CD4-positive, CD25-positive, alpha-beta regulatory T cell (primary cell): ENCODE results near the gene TRAPPC12. TPM values are rescaled to one million over a fixed set of nuclear protein-coding genes. Genes with fewer than 3 reads are reported as not detected.

ENCODE experiments used
- ATAC-seq, 2 donors: fragments of 150-1000 bp; cut with Tn5 transposase; one replicate each; pipeline ENCODE4 v1.10.0; 2021; ENCODE audit warnings: low read depth in 2 of 2, moderate number of reproducible peaks in 2 of 2, moderate library complexity in 1 of 2
- DNase-seq, 3 donors: peaks; one replicate each; pipeline versions ENCODE4 v3.0.0 to v3.0.0-alpha.2; 2012 to 2022; ENCODE audit warnings: mixed read lengths in 1 of 3
- H3K27ac ChIP-seq: one replicate; pipeline ENCODE4 v1.7.0; 2013; ENCODE audit warnings: mild to moderate bottlenecking, low read length; ENCODE audit not compliant: insufficient read depth, poor library complexity, severe bottlenecking
- H3K27me3 ChIP-seq: one replicate; pipeline ENCODE4 v1.7.0; 2013; ENCODE audit warnings: low read length; ENCODE audit not compliant: control insufficient read depth, insufficient read depth
- H3K36me3 ChIP-seq: one replicate; pipeline ENCODE4 v1.7.0; 2013; ENCODE audit warnings: mild to moderate bottlenecking, low read length, moderate library complexity; ENCODE audit not compliant: control insufficient read depth, insufficient read depth
- H3K4me1 ChIP-seq: 2 replicates; pipeline ENCODE4 v1.7.0; 2013; ENCODE audit warnings: mild to moderate bottlenecking, low read length; ENCODE audit not compliant: insufficient read depth, control insufficient read depth, poor library complexity, severe bottlenecking
- H3K4me3 ChIP-seq: one replicate; pipeline ENCODE4 v1.7.0; 2013; ENCODE audit warnings: low read depth, mild to moderate bottlenecking, low read length, moderate library complexity
- H3K9me3 ChIP-seq, 2 experiments: 1 replicate in 1 of 2; 2 replicates in 1 of 2; pipeline ENCODE4 v1.7.0; 2013; ENCODE audit warnings: low read length in 2 of 2, mild to moderate bottlenecking in 1 of 2, moderate library complexity in 1 of 2; ENCODE audit not compliant: control insufficient read depth in 2 of 2
- H3K27ac Mint-ChIP-seq, 3 donors: one replicate each; pipeline ENCODE4 v1.8.0; 2020 to 2022; ENCODE audit warnings: mild to moderate bottlenecking in 3 of 3, mixed read lengths in 3 of 3, moderate library complexity in 2 of 3
- H3K27me3 Mint-ChIP-seq: one replicate; pipeline ENCODE4 v1.8.0; 2022; ENCODE audit warnings: mild to moderate bottlenecking, mixed read lengths
- H3K36me3 Mint-ChIP-seq: one replicate; pipeline ENCODE4 v1.8.0; 2020; ENCODE audit warnings: mixed read lengths
- H3K4me1 Mint-ChIP-seq, 4 donors: one replicate each; pipeline ENCODE4 v1.8.0; 2020 to 2022; ENCODE audit warnings: mixed read lengths in 4 of 4, mild to moderate bottlenecking in 1 of 4
- H3K4me3 Mint-ChIP-seq, 4 donors: one replicate each; pipeline ENCODE4 v1.8.0; 2020 to 2022; ENCODE audit warnings: mild to moderate bottlenecking in 4 of 4, mixed read lengths in 4 of 4, moderate library complexity in 3 of 4
- H3K9me3 Mint-ChIP-seq, 7 donors: one replicate each; pipeline ENCODE4 v1.8.0; 2020 to 2022; ENCODE audit warnings: mixed read lengths in 7 of 7, mild to moderate bottlenecking in 3 of 7, moderate library complexity in 2 of 7
- polyA plus RNA-seq, 4 donors: library from polyadenylated mRNA; unstranded; fragments of 300-500 nt; fragmentation: Illumina TruSeq; gene quantifications; one replicate each; pipeline ENCODE4 v1.2.3, GENCODE V29; 2021
- total RNA-seq: library from RNA; stranded (reverse); gene quantifications from one replicate; pipeline ENCODE4 v1.2.3, GENCODE V29; 2022

The TRAPPC12 gene
- total and polyA plus RNA-seq, 5 donors from 2014 or later = 30.5 to 97.3 (median 34.2) TPM

DNA sequence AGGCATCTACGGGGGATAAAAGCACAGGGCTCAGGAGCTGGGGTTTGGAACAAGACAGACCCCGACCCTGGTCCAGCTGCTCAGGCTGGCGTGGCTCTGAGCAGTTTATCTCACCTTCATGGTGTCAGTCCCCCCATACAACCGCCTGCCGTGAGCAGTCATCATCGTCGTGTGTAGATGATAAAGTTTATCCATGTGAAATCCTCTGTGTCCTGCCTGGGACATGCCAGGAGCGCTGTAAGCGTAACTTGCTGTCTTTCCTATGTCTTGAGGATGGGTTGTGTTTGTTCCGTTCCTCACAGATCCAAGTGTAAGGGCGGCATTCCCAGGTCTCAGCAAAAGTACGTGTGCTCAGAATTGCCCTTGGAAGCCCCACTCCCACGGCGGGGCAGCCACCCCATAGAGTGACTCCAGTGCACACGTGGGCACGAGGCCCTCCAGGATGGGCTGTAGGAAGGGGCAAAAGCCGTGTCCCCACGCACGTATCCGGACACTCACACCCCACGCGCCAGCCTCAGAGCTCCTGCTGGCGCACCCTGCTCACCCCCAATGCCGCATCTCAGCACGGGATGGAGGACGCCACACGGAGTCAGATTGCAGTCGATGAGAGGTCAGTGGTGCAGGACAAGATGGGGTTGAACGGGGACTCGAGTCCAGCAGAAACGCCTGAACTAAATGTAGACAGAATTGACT lies 88.9 kb downstream of the TRAPPC12 start:
- peaks cover 59% of the 10 kb centered on the region for H3K36me3 Mint-ChIP-seq
- no peaks in the 10 kb centered on the region for H3K9me3 Mint-ChIP-seq

DNA sequence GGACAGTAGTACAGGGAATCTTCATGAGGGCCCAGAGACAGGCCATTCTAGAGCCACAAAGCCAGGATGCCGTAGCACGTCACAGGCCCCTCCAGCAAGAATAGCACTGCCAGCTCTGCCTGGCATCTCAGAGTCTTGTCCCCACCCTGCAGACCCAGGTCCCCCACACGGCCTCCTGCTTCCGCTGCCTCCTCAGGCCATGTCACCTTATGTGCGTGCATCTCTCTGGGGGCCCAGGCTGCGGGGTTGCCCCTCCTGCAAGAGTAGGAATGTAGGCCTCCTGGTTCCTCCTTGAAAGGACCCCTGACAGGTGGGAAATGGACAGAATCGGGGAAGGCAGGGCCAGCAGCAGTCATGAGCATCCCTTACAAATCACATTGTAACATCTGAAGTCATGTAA lies 90.0 kb downstream of the TRAPPC12 start:
- Mint-ChIP-seq H3K36me3 (peaks cover 54% of the 10 kb centered on the region), H3K27me3 (no peaks in the 10 kb centered on the region), H3K4me3 (no peak overlapping the region), H3K9me3 (no peaks in the 10 kb centered on the region), H3K4me1 (peaks cover 0 to 6% (median 0%) of the 10 kb centered on the region in 4 donors), H3K27ac (no peak overlapping the region)
- Histone ChIP-seq H3K27me3 (no peaks in the 10 kb centered on the region), H3K9me3 (no peaks in the 10 kb centered on the region), H3K27ac (no peak overlapping the region), H3K4me1 (no peaks in the 10 kb centered on the region), H3K36me3 (peaks cover 76% of the 10 kb centered on the region), H3K4me3 (no peak overlapping the region)
- ATAC-seq (no peak), DNase-seq (no peak)

More for the DNA sequence above, 88.9 kb downstream of the TRAPPC12 start:
- Mint-ChIP-seq H3K27me3 (no peaks in the 10 kb centered on the region), H3K4me1 (peaks cover 0 to 6% (median 0%) of the 10 kb centered on the region in 4 donors), H3K27ac (no peak overlapping the region), H3K4me3 (no peak overlapping the region)
- peaks cover 77% of the 10 kb centered on the region for H3K36me3 ChIP-seq
- no peaks in the 10 kb centered on the region for H3K9me3 ChIP-seq
- no peaks in the 10 kb centered on the region for H3K4me1 ChIP-seq
- H3K27ac ChIP-seq = no peak overlapping the region
- no peak for DNase-seq
- no peak for ATAC-seq
- no peak overlapping the region for H3K4me3 ChIP-seq
- H3K27me3 ChIP-seq = no peaks in the 10 kb centered on the region

DNA sequence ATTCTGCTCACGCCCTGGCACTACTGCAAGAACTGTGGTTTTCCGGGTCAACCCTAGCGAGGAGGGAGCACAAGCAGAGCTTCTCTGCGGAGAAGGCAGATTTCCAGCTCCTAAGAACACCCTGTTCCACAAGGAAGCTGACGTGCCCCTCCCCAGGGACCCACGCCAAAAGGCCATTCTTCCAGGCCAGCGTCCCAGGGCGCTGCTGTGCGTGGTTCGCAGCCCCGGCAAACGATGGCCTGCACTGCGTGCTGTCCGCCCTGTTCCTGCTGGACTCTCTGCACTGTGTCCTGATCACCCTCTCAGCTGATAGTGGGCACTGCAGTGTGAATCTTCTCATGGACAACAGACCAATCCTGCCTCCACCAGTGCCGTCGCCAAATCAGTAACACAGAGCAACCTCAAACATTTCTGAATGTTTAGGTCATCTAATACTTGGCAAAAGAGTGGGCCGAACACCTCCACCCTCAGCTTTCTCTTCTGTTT lies 90.7 kb downstream of the TRAPPC12 start:
- no peak for ATAC-seq
- no peaks in the 10 kb centered on the region for H3K9me3 ChIP-seq
- peaks cover 53% of the 10 kb centered on the region for H3K36me3 Mint-ChIP-seq

DNA sequence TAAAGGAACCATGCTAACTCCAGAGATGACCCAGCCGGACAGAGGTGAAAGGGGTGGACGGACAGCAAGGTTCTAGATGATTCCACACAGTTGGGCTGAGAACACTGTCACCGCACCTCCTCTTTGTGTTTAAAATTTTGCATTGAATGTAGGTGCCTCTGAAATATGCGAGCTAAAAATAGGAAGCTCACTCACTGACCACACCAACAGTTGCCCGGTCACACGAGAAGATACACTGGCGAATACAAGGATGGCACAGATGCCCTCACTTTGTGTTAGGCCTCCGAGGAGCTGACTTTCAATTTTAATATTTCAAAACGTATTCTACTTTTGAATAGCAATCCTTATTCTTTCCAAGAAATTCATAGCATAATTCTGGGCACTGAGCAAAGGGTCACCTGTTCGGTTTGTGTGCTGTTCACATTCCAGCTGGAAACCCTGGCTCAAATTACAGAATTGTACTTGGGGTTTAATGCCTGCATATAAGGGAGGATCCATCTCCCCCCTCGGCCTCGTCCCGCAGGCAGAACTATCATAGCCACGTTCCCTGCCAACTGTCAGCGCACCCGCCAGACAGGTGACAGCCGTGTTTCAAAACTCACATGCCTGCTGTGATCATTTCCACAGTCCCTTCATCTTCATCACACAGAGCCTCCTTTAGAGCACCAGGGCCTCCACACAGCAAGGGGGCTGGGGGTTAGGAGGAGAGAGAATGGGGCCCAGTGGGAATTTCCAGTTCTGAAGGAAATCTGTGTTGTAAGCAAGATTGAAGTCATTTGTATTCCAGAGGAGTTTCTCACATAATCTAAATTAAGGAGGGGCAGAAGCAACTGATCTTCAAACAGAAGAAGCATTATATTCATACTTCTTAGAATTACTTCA lies 91.6 kb downstream of the TRAPPC12 start:
- H3K36me3 ChIP-seq = peaks cover 77% of the 10 kb centered on the region
- ATAC-seq (no peak), DNase-seq (no peak)
- H3K27ac Mint-ChIP-seq = peak overlapping the region in 1 of 3 donors; percentile 42
- H3K36me3 Mint-ChIP-seq = peaks cover 50% of the 10 kb centered on the region
- H3K4me1 ChIP-seq = no peaks in the 10 kb centered on the region
- no peak overlapping the region for H3K27ac ChIP-seq
- H3K4me1 Mint-ChIP-seq = peaks cover 0 to 6% (median under 1%) of the 10 kb centered on the region in 4 donors
- H3K4me3 ChIP-seq = no peak overlapping the region
- no peak overlapping the region for H3K4me3 Mint-ChIP-seq
- no peaks in the 10 kb centered on the region for H3K9me3 Mint-ChIP-seq
- no peaks in the 10 kb centered on the region for H3K27me3 Mint-ChIP-seq
- no peaks in the 10 kb centered on the region for H3K27me3 ChIP-seq
- no peaks in the 10 kb centered on the region for H3K9me3 ChIP-seq

More for the DNA sequence above, 90.7 kb downstream of the TRAPPC12 start:
- Mint-ChIP-seq H3K9me3 (no peaks in the 10 kb centered on the region), H3K27me3 (no peaks in the 10 kb centered on the region), H3K27ac (peak overlapping the region in 1 of 3 donors; percentile 0), H3K4me3 (no peak overlapping the region), H3K4me1 (peaks cover 0 to 6% (median 0%) of the 10 kb centered on the region in 4 donors)
- Histone ChIP-seq H3K27me3 (no peaks in the 10 kb centered on the region), H3K4me1 (no peaks in the 10 kb centered on the region), H3K4me3 (no peak overlapping the region), H3K27ac (no peak overlapping the region), H3K36me3 (peaks cover 76% of the 10 kb centered on the region)
- DNase-seq = no peak

DNA sequence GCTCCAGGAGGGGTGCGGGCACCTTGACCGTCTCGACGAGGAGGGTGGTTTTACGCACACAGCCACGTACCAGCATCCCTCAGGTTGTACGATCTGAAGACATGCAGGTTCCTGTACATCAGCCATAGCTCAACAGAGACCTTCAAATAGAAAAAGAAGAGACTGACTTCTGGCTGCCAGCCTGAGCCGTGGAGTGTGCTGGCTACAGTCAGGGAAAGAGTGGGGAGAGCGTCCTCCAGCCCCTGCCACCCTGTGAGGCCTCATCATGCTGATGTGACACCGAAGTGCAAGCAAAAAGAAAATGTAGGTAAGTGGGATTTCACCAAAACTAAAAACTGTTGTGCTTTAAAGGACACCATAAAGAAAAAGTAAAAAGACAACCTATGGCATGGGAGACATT lies 92.8 kb downstream of the TRAPPC12 start:
- Mint-ChIP-seq H3K27me3 (no peaks in the 10 kb centered on the region), H3K27ac (peak overlapping the region in 1 of 3 donors; percentile 83), H3K9me3 (no peaks in the 10 kb centered on the region), H3K4me3 (no peak overlapping the region), H3K36me3 (peaks cover 45% of the 10 kb centered on the region), H3K4me1 (peaks cover 0 to 6% (median under 1%) of the 10 kb centered on the region in 4 donors)
- Histone ChIP-seq H3K9me3 (no peaks in the 10 kb centered on the region), H3K36me3 (peaks cover 71% of the 10 kb centered on the region), H3K27me3 (no peaks in the 10 kb centered on the region), H3K4me1 (no peaks in the 10 kb centered on the region), H3K27ac (no peak overlapping the region), H3K4me3 (no peak overlapping the region)
- DNase-seq (no peak), ATAC-seq (no peak)

DNA sequence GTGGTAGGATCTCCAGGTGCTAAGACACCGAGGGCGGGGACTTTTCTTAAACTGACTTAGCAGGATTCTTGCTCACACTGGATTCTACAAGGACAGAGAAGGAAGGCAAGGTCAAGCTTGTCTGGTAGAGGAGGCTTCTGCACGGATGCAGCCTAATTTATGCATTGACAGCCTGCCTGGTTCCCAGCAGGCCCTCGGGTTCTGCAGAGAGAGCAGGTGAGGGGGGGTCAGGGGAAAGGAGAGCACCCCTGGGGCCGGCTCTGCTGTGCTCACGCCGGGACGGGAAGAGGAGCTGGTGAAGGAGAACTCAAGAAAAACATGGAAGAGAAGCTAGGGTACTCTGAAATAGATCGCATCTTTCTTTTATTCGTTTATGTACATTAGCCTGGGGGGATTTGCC lies 93.5 kb downstream of the TRAPPC12 start:
- Histone ChIP-seq H3K9me3 (no peaks in the 10 kb centered on the region), H3K27ac (no peak overlapping the region), H3K4me3 (no peak overlapping the region), H3K4me1 (no peaks in the 10 kb centered on the region), H3K27me3 (no peaks in the 10 kb centered on the region), H3K36me3 (peaks cover 70% of the 10 kb centered on the region)
- DNase-seq = no peak
- ATAC-seq = no peak
- Mint-ChIP-seq H3K4me3 (peak overlapping the region in 1 of 4 donors; percentile 43), H3K27ac (peak overlapping the region; percentile 31 to 83 (median 80)), H3K4me1 (peaks cover 0 to 6% (median under 1%) of the 10 kb centered on the region in 4 donors), H3K9me3 (no peaks in the 10 kb centered on the region), H3K27me3 (no peaks in the 10 kb centered on the region), H3K36me3 (peaks cover 45% of the 10 kb centered on the region)

DNA sequence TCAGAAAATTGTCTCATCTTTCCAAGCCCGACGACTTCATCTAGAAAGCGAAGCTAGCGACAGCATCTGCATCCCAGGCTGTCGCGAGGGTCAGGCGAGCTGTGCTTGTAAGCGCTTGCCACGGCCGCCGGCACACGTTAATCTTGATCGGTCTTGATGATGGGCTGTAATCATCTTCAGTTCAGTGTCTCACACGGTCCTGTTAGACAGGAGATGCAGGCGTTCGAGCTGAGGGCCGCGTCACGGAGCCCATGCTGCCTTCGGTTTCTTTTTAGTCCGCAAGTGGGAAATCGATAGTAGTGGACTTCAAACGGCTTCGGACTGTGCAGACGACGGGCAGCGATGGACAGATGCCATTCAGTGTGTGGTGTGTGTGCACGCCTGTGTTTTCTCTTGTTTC lies 96.3 kb downstream of the TRAPPC12 start:
- no peaks in the 10 kb centered on the region for H3K4me1 ChIP-seq
- H3K27ac ChIP-seq = no peak overlapping the region
- H3K4me1 Mint-ChIP-seq = peaks cover 0 to 6% (median 4%) of the 10 kb centered on the region in 4 donors
- H3K9me3 ChIP-seq = no peaks in the 10 kb centered on the region
- H3K9me3 Mint-ChIP-seq = no peaks in the 10 kb centered on the region
- ATAC-seq = no peak
- peaks cover 66% of the 10 kb centered on the region for H3K36me3 ChIP-seq
- DNase-seq = no peak
- H3K27me3 Mint-ChIP-seq = no peaks in the 10 kb centered on the region
- no peaks in the 10 kb centered on the region for H3K27me3 ChIP-seq
- peaks cover 43% of the 10 kb centered on the region for H3K36me3 Mint-ChIP-seq
- no peak overlapping the region for H3K4me3 Mint-ChIP-seq
- H3K4me3 ChIP-seq = no peak overlapping the region
- no peak overlapping the region for H3K27ac Mint-ChIP-seq
